GM18858 (cell line): ENCODE measurements around the gene TARP.

Source experiments
- ATAC-seq: cut with Tn5 transposase; IDR thresholded peaks from one replicate; pipeline ENCODE4 v1.9.1; 2021; ENCODE audit not compliant: unreplicated experiment

TARP gene

DNA sequence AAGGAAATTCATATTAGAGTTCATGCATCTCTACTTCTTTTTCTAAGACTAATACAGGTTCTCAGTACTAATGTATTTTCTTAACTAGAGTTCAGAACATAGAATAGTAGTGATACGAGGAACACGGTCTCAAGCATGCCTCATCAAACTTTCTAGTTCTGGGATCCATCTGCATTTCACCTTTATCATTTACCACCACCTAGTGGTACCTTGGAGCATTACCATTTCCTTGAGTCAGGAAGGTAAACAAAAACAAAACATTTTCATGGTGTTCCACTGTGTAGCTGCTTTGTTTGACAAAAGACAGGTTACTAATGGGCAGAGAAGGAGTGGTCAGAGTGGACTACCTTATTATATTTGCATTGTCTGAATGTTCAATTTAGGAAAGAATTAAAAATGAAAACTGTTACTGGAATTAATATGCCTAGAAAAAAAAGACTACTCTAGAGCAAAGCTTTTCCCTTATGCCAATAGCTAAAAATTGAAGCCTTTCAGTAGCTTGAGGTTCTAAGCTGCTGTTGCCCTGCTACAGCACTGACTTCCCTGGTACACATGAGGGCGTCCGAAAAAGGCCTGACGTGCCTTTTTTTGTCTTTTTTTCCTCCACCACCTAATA lies 50.8 kb downstream of the TARP start:
- ATAC-seq, result no peak

GRCh38 chr7:38220452-38220851 lies 53.0 kb downstream of the TARP start:
- no peak for ATAC-seq

GRCh38 chr7:38217672-38218071 lies 55.8 kb downstream of the TARP start:
- no peak for ATAC-seq

GRCh38 chr7:38215735-38216670 lies 57.4 kb downstream of the TARP start:
- peak; percentile 65 for ATAC-seq

DNA sequence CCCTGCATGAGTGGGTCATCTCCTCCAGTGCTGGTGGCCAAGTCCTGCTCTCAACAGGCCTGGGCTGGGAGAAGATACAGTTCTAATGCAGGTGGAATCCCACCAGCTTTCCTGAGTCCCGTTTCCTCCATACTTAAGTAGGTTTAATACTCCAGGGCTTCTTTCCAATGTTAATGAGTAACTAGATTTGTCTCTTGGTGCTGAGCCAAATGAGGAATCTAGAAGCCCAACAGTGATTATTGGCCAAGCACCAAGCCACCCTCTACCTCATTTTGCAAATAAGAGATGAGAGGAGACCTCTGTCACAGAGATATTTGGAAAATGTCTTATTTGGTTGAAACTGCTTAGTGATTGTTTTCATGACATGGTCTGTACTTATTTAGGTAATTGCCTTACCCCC lies 58.3 kb downstream of the TARP start:
- no peak for ATAC-seq

DNA sequence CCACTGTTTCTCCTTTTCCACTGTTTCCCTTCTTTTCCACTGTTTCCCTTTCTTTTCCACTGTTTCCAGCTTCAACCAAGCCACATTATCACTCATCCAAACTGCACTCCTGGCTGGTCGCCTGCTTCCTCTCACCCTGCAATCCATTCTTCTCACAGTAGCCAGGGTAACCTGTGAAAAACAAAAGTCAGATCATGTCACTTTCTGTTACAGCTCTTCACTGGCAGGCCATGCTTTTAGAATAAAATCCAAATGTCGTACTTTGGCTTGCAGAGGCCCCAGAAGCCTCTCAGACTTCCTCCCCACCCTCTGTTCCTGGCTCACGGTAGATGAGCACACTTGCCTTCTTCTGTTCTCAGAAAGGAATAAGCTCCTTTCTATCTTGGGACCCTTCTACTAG lies 61.5 kb downstream of the TARP start:
- no peak for ATAC-seq

DNA sequence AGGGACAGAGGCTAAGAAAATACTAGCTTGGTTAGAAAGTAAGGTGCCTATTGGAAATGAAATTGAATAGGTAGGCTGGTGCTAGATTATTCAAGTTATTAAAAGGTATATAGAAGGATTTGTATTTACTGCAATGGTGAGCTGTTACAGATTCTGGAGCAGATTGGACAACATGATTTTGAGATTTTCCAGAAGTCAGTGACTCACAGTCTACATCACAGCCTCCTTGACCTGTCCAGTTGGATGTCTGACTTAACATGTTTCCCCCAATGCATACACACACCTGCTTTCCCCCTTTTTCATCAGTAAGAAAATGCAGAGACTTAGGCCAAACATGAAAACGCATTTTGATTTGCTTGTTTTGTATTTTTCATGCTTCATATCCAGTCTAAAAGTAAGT lies 62.0 kb downstream of the TARP start:
- no peak for ATAC-seq
